NCI-H524 (cell line): ENCODE results near the gene PDZRN4.
"Not testable (repeated sequence)": the region's sequence is repeated elsewhere in the genome, so short reads cannot be mapped to it uniquely, and the experiment has no call there.

Experiments
- DNase-seq, 2 experiments: peaks; one replicate each; lab custom pipeline; 2025; lab: John Stamatoyannopoulos, UW

PDZRN4 gene

DNA sequence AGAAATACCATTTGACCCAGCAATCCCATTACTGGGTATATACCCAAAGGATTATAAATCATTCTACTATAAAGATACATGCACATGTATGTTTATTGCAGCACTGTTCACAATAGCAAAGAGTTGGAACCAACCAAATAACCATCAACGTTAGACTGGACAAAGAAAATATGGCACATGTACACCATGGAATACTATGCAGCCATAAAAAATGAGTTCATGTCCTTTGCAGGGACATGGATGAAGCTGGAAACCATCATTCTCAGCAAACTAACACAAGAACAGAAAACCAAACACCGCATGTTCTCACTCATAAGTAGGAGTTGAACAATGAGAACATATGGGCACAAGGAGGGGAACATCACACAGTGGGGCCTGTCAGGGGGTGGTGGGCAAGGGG is 97.3 kb downstream of the PDZRN4 start:
- DNase-seq = not testable (repeated sequence)

GRCh38 chr12:41286426-41286825 is 98.3 kb downstream of the PDZRN4 start:
- DNase-seq = no peak

DNA sequence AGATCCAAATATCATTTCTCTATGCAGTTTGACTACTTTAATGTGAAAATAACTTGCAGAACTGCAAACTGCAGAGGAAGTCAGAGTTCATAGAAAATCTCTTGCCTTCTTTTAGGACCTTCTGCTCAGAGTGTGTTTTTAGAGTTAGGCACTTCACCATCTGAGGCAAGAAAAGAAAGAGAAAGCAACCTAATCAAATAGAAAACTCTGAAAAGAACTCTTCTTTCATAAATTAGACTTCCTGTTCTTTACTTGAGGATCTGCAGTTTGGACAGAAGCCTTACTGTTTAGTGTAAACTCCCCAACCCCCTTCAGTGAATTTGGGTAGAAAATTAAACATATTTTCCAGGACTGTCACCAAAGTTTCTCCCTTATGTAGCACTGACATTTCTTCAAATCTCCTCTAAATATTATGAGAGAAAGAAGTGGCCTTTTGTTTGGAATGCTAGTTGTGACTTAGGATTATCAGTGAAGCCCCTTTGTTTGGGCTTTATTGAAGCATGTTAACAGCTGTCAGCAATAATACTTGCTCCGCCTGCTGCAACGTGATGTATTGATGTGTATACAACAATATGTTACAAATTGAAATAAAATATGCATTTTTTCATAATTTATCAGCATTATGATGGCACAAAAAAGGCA is 99.5 kb downstream of the PDZRN4 start:
- peak in 1 of 2 experiments; percentile 68 for DNase-seq

GRCh38 chr12:41288142-41288811 is 100.2 kb downstream of the PDZRN4 start:
- DNase-seq = peak; percentile 27 to 87

GRCh38 chr12:41289501-41289900 is 101.4 kb downstream of the PDZRN4 start:
- no peak for DNase-seq

GRCh38 chr12:41293011-41293410 is 104.9 kb downstream of the PDZRN4 start:
- no peak for DNase-seq

- DNase-seq = no peak
Observed at GRCh38 chr12:41293461-41293860, 105.3 kb downstream of the PDZRN4 start.

DNA sequence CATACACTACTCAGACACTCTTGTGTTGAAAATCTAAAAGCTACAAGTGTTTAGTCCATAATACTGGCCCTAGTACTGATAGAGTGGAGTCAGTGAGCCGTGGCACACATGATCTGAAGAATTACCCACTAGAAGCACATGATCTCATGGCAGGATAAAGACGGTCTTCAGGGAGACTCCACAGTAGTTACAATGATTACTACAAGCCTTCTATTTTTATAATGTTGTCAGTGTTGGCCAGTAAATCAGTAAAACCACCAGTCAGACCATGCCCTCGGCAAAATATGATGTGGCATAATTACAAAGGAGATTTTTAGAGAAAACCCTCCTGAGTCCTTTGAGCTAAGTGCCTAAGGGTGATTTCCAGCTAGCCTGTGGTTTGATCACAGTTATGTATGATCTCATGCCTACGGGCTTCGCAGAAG is 114.9 kb downstream of the PDZRN4 start:
- DNase-seq = no peak

DNA sequence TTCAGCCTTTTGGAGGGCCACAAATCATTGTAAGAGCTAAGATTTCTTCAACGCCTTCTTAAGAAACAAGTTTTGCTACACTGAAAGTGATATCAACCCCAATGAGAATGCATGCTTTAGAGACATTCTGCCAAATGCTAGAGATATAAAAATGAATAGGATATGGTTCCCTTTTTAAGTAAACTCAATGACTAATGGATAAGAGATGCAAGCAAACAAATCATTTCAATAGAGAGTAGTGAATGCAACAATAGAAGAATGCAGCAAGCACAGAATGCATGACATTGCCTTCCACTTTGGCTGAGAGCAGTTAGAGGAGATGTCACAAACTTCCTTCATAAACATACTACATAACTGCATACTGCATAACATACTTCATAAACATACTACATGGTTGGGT is 116.4 kb downstream of the PDZRN4 start:
- DNase-seq = no peak

GRCh38 chr12:41310367-41310766 is 122.2 kb downstream of the PDZRN4 start:
- DNase-seq = no peak

DNA sequence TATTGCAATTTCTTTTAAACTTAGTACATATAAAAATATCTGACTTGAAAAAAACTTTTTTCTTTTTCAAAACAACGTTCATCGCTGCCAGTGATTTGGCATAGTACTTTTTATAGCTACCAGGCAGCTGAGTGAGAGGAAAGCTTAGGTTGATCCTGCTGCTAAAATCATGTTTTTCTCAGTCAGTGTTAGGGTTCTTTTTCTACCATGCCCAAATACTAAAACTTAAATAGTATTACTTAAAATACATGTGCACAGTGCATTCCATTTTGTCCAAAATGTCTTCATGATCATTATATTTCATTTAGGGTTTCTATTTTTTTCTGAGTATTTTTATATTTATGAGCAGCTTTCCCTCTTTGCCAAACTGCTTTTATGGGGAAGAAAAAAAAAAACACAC is 123.8 kb downstream of the PDZRN4 start:
- DNase-seq = no peak

- DNase-seq = not testable (repeated sequence)
Observed at GRCh38 chr12:41312451-41312850, 124.3 kb downstream of the PDZRN4 start.

- DNase-seq = no peak
Observed at GRCh38 chr12:41325336-41325735, 137.2 kb downstream of the PDZRN4 start.

GRCh38 chr12:41327096-41327895 is 139.2 kb downstream of the PDZRN4 start:
- no peak for DNase-seq

- DNase-seq = no peak
Observed at GRCh38 chr12:41333974-41334373, 145.9 kb downstream of the PDZRN4 start.

DNA sequence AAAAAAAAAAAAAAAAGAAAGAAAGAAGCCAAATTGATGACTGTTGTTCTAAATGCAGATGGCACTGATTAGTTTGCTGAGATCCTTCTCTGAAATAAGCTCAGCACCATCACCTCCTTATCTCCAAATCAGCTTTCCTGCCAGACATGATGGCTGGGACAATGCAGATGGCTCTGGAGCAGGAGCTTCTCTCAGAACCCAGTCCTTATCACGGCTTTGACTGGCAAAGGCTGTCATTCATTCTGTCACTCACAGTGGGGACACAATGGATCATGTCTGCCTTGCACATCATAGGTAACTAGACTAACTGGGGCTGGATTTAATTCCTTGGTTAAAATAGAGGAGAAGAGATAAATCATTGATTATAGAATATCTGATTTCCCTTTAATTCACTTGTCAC is 146.3 kb downstream of the PDZRN4 start:
- no peak for DNase-seq

DNA sequence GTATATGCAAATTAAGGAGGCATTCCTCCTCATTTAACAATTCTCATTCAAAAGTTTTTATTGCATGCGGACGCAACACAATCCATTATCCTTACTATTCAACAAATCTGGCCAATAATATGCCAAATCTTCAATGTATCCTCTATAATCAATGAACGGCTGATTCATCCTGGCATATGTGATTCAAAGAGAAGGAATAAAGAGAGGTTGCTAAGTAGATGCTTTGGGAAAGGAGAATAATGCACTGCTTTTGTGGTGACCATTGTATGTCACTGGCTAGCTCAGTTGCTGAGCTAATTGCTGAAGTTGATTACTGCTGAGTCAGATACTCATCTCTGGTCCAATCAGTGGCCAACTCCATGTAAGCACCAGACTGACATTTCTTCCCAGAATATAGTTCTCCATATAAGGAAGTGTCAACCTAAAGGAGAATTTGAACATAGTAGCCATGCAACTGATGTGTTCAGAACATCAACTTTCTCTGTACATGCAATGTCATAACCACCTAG is 148.0 kb downstream of the PDZRN4 start:
- DNase-seq = no peak

DNA sequence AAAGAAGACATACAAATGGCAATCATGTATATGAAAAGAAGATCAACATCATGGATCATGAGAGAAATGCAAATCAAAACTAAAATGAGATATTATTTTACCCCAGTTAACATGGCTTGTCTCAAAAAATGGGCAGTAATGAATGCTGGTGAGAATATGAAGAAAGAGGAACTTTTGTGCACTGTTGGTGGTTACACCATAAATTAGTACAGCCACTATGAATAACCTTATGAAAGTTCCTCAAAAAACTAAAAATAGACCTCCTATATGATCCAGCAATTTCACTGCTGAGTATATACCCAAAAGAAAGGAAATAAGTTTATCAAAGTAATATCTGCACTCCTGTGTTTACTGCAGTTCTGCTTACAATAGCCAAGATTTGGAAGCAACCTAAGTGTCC is 151.7 kb downstream of the PDZRN4 start:
- no peak for DNase-seq

DNA sequence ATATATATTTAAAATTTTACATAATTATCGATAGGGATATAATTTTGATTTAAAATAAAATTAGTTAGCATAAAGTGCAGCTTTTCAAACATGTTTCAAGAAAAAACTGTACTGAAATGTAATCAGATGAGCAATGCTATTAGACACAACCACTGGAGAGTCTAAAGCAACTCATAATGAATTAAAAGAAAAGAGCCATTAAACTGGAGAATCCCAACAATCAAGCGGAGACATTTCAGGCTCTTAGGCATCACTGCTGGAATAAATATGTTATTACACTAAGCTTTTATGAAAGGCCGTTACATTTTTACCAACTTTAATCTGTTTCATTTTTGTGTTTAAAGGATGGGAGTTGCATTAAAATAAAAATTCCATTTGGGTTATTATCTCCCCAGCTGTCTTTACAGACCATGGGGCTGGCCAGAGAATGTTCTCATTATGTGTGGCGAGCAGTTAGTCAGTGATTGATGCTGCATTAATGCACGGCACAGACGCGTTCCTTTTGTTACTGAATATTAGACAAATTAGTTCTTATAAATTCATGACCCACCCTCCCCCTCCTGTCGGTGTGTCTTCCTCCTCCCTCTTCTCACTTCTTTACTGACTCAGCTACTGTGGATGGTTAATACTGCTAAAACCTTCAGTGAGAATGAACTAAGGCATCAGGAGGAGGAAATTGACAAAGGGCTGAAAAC is 156.8 kb downstream of the PDZRN4 start:
- no peak for DNase-seq

DNA sequence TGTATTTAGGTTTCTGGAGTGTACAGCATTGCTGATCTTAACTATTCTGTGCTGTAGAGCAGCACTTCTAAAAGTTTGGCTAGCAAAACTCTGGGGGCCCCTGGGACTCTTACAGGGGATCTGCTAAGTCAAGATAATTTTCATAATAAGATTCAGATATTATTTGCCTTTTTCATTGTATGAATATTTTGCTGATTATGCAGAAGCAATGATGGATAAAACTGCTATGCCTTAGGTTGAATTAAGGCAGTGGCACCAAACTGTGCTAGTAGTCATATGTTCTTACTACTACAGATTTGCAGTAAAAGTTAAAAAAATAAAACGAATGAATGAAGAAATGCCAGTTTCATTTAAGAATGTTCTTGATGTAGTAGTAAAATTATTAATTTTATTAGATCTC is 160.1 kb downstream of the PDZRN4 start:
- DNase-seq = no peak

DNA sequence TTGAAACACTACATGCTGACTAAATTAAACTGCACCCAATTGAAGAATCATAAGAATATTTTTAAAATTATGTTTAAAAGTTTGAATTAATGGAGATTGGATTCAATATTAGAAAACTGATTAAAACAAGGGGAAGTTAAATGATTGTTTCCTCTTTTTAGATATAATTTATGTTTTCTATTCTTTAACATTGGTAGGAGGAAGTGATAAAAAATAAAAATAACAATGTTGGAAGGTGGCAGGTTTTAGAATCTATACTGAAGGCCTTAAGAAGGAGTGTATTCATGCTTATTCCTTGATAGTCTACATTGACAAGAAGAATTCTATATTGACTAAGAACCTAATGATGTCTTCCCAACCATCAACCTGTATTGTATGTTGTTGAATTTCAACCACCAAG is 168.1 kb downstream of the PDZRN4 start:
- no peak for DNase-seq

GRCh38 chr12:41361738-41362137 is 173.6 kb downstream of the PDZRN4 start:
- peak; percentile 75 to 96 for DNase-seq
